ENCODE results near the gene PAGE2. TPM values are rescaled to one million over a fixed set of nuclear protein-coding genes. Genes with fewer than 3 reads are reported as not detected.
"Not testable (repeated sequence)": the region's sequence is repeated elsewhere in the genome, so short reads cannot be mapped to it uniquely, and the experiment has no call there.

PAGE2 gene
- total and polyA plus RNA-seq, 9 of the 15 experiments (the other 6 are each of a cell fraction or from before 2014, with no cell fraction given): 0.40 to 3.7 (median 1.5) TPM; not detected in 1

DNA sequence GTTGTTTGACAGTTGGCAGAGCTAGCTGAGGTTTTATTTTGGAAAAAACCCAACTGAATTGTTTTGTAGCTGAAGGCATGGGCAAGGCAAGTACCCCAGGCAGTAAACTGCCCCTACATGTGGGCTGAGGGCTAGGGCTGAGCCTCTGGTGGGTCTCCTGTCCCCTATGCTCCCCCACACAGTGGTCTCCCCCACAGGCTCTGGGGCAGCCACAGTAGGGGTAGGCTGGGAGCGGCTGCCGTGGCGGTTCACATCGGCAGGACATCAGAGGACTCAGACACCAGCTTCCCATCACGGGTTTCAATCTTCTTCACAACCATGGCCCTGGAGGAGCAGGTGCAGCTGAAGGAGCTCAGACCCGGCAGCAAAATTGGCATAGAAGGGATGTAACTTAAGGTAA lies 47.3 kb upstream of the PAGE2 start (continued):
- TF ChIP-seq, protein P1, sequence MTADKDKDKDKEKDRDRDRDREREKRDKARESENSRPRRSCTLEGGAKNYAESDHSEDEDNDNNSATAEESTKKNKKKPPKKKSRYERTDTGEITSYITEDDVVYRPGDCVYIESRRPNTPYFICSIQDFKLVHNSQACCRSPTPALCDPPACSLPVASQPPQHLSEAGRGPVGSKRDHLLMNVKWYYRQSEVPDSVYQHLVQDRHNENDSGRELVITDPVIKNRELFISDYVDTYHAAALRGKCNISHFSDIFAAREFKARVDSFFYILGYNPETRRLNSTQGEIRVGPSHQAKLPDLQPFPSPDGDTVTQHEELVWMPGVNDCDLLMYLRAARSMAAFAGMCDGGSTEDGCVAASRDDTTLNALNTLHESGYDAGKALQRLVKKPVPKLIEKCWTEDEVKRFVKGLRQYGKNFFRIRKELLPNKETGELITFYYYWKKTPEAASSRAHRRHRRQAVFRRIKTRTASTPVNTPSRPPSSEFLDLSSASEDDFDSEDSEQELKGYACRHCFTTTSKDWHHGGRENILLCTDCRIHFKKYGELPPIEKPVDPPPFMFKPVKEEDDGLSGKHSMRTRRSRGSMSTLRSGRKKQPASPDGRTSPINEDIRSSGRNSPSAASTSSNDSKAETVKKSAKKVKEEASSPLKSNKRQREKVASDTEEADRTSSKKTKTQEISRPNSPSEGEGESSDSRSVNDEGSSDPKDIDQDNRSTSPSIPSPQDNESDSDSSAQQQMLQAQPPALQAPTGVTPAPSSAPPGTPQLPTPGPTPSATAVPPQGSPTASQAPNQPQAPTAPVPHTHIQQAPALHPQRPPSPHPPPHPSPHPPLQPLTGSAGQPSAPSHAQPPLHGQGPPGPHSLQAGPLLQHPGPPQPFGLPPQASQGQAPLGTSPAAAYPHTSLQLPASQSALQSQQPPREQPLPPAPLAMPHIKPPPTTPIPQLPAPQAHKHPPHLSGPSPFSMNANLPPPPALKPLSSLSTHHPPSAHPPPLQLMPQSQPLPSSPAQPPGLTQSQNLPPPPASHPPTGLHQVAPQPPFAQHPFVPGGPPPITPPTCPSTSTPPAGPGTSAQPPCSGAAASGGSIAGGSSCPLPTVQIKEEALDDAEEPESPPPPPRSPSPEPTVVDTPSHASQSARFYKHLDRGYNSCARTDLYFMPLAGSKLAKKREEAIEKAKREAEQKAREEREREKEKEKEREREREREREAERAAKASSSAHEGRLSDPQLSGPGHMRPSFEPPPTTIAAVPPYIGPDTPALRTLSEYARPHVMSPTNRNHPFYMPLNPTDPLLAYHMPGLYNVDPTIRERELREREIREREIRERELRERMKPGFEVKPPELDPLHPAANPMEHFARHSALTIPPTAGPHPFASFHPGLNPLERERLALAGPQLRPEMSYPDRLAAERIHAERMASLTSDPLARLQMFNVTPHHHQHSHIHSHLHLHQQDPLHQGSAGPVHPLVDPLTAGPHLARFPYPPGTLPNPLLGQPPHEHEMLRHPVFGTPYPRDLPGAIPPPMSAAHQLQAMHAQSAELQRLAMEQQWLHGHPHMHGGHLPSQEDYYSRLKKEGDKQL (CRISPR knock-in tag; IDR thresholded peaks at IDR 0.05; ENCODE audit: borderline replicate concordance): no peak
- TF ChIP-seq RBM39 (optimal IDR thresholded peaks at IDR 0.05; ENCODE audit: low read depth, low read length) (no peak), DDX20 (tag; IDR thresholded peaks at IDR 0.05; ENCODE audit: low read depth) (no peak)

DNA sequence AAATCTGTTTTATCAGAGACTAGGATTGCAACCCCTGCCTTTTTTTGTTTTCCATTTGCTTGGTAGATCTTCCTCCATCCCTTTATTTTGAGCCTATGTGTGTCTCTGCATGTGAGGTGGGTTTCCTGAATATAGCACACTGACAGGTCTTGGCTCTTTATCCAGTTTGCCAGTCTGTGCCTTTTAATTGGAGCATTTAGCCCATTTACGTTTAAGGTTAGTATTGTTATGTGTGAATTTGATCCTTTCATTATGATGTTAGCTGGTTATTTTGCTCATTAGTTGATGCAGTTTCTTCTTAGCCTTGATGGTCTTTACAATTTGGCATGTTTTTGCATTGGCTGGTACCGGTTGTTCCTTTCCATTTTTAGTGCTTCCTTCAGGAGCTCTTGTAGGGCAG lies 38.2 kb upstream of the PAGE2 start:
- BruUV-seq (replicated peaks); H3K4me3 ChIP-seq; H3K79me2 ChIP-seq (ENCODE audit: control insufficient read depth, insufficient read depth, low read length); H3K9me3 ChIP-seq (replicated peaks; ENCODE audit: control insufficient read depth, insufficient read depth, low read depth, low read length); H2AFZ ChIP-seq (ENCODE audit: low read depth, low read length); H3K4me1 ChIP-seq (replicated peaks in 1 of 2; ENCODE audit: control insufficient read depth in 2 of 2, insufficient read depth in 2 of 2, low read length in 2 of 2); POLR2A ChIA-PET; DNase-seq (ENCODE audit: extremely low read depth in 1 of 4, low spot score in 3 of 4); ATAC-seq; H4K20me1 ChIP-seq (replicated peaks; ENCODE audit: control insufficient read depth, insufficient read depth, low read length); H3K27ac ChIP-seq (ENCODE audit: extremely low read depth, low read depth, low read length); FAIRE-seq; H3K9me1 ChIP-seq (ENCODE audit: control insufficient read depth, insufficient read depth, low read length); H3K36me3 ChIP-seq (ENCODE audit: control insufficient read depth, insufficient read depth, low read length); CTCF ChIA-PET (ENCODE audit: low intra/inter-chr PET ratio); H3K4me2 ChIP-seq (ENCODE audit: insufficient read depth, low read length); H3K9ac ChIP-seq (ENCODE audit: insufficient read depth in 1 of 2, low read depth in 2 of 2, low read length in 2 of 2); H3K27me3 ChIP-seq (ENCODE audit: control insufficient read depth in 2 of 2, insufficient read depth in 2 of 2, low read length in 2 of 2): not testable (repeated sequence)
- intact Hi-C loops (cut with micrococcal nuclease) (loop anchor here (10.0 kb wide), 3 partner anchors 46 to 406 kb away; partner anchors contain the start of gene APEX2), in situ Hi-C loops (cut with MboI) (loop anchor here (25.0 kb wide), 1 partner anchor 413 kb away; no protein-coding TSS in a partner anchor)
- TF ChIP-seq ZNF507 (tag; conservative IDR thresholded peaks at IDR 0.05): peak; percentile 95
- TF ChIP-seq ZNF354B (CRISPR knock-in tag; IDR thresholded peaks at IDR 0.05): peak; percentile 67; the same call in 1 of the 2 replicates
- WGBS (ENCODE audit: insufficient coverage, low coverage, missing lambda C conversion rate): 12% methylated on average over 2 of the region's 2 CpGs
